ENCODE measurements around the gene CERS3.

Gene CERS3

DNA sequence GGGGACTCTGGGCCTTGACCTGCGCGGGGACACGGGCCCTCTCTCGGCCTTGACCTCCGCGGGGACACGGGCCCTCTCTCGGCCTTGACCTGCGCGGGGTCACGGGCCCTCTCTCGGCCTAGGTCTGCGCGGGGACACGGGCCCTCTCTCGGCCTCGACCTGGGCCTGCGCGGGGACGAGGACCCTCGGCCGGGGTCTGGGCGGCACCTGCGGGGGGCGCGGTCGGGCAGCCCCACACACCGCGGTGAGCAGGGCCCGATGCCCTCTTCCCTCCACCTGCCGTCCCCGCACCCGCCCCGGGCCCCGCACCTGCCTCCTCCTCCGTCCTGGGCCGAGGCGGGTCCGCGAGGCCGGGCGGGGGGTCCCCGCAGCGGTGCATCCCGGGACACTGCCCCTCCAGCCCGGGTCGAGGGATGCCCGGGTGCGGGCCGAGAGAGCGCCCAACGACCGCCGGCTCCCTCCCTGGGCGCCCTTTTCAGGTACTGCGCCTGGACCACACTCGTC, 15.6 kb upstream of the CERS3 start:
- Histone ChIP-seq H3K4me1 (ENCODE audit: insufficient read depth, low read length, poor library complexity, severe bottlenecking) (no peaks in the 10 kb centered on the region), H3K9me3 (ENCODE audit: insufficient read depth, low read depth, low read length) (no peaks in the 10 kb centered on the region), H4K20me1 (ENCODE audit: insufficient read depth, low read length, poor library complexity, severe bottlenecking) (no peaks in the 10 kb centered on the region), H3K79me2 (ENCODE audit: insufficient read depth, low read length) (no peaks in the 10 kb centered on the region), H3K27me3 (ENCODE audit: insufficient read depth, low read length, poor library complexity, severe bottlenecking) (no peaks in the 10 kb centered on the region), H2AFZ (ENCODE audit: low read length) (no peak overlapping the region), H3K4me3 (ENCODE audit: low read length, poor library complexity, severe bottlenecking) (no peak overlapping the region), H3K36me3 (ENCODE audit: insufficient read depth, low read length) (no peaks in the 10 kb centered on the region), H3K4me2 (ENCODE audit: low read depth, low read length, poor library complexity, severe bottlenecking) (no peak overlapping the region), H3K9ac (ENCODE audit: low read depth, low read length, poor library complexity, severe bottlenecking) (no peak overlapping the region), H3K9me2 (replicated peaks; ENCODE audit: low read depth, low read length) (no peaks in the 10 kb centered on the region), H3F3A (ENCODE audit: low read depth) (no peaks in the 10 kb centered on the region)
- TF ChIP-seq, protein P1, sequence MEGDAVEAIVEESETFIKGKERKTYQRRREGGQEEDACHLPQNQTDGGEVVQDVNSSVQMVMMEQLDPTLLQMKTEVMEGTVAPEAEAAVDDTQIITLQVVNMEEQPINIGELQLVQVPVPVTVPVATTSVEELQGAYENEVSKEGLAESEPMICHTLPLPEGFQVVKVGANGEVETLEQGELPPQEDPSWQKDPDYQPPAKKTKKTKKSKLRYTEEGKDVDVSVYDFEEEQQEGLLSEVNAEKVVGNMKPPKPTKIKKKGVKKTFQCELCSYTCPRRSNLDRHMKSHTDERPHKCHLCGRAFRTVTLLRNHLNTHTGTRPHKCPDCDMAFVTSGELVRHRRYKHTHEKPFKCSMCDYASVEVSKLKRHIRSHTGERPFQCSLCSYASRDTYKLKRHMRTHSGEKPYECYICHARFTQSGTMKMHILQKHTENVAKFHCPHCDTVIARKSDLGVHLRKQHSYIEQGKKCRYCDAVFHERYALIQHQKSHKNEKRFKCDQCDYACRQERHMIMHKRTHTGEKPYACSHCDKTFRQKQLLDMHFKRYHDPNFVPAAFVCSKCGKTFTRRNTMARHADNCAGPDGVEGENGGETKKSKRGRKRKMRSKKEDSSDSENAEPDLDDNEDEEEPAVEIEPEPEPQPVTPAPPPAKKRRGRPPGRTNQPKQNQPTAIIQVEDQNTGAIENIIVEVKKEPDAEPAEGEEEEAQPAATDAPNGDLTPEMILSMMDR (conservative IDR thresholded peaks at IDR 0.05; ENCODE audit: low read length), result no peak
- TF ChIP-seq EZH2phosphoT487 (IDR thresholded peaks at IDR 0.05; ENCODE audit: borderline replicate concordance), result no peak

DNA sequence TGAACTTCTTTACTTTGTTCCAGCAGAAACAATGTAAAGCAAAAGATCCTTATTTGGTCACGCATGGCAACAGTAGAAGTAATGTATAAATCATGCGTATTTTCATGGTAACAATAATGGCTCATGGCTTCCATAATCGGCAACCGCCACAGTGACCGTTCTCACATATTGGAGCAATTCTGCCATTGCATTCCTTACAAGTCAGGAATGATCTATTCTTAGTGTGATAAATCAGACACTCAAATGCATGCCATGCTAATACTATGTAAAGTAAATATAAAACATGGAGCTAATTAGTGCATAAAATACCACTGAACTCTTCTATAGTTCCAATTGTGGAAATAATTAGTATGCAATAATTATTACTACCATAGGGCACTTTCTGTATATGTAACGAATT, 13.5 kb upstream of the CERS3 start:
- H3K36me3 ChIP-seq (ENCODE audit: insufficient read depth, low read length), result no peaks in the 10 kb centered on the region
- no peaks in the 10 kb centered on the region for H3K9me3 ChIP-seq (ENCODE audit: insufficient read depth, low read depth, low read length)
- TF ChIP-seq, protein P1 (conservative IDR thresholded peaks at IDR 0.05; ENCODE audit: low read length), result no peak
- no peak for TF ChIP-seq EZH2phosphoT487 (IDR thresholded peaks at IDR 0.05; ENCODE audit: borderline replicate concordance)
- H3F3A ChIP-seq (ENCODE audit: low read depth), result no peaks in the 10 kb centered on the region
- H2AFZ ChIP-seq (ENCODE audit: low read length), result no peak overlapping the region
- H3K27me3 ChIP-seq (ENCODE audit: insufficient read depth, low read length, poor library complexity, severe bottlenecking), result no peaks in the 10 kb centered on the region
- H3K4me1 ChIP-seq (ENCODE audit: insufficient read depth, low read length, poor library complexity, severe bottlenecking), result no peaks in the 10 kb centered on the region
- no peak overlapping the region for H3K4me3 ChIP-seq (ENCODE audit: low read length, poor library complexity, severe bottlenecking)
- H3K9me2 ChIP-seq (replicated peaks; ENCODE audit: low read depth, low read length), result no peaks in the 10 kb centered on the region
- no peaks in the 10 kb centered on the region for H3K79me2 ChIP-seq (ENCODE audit: insufficient read depth, low read length)
- H3K4me2 ChIP-seq (ENCODE audit: low read depth, low read length, poor library complexity, severe bottlenecking), result no peak overlapping the region
- no peak overlapping the region for H3K9ac ChIP-seq (ENCODE audit: low read depth, low read length, poor library complexity, severe bottlenecking)
- no peaks in the 10 kb centered on the region for H4K20me1 ChIP-seq (ENCODE audit: insufficient read depth, low read length, poor library complexity, severe bottlenecking)

DNA sequence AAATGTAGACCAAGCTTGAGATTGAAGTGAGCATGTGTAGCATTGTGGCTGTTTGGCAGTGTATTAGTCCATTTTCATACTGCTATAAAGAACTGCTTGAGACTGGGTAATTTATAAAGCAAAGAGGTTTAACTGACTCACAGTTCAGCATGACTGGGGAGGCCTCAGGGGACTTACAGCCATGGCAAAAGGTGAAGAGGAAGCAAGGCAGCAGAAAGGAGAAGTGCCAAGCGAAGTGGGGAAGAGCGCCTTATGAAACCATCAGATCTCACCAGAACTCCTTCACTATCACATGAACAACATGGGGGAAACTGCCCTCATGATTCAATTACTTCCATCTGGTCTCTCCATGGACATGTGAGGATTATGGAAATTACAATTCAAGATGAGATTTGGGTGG, 8.6 kb upstream of the CERS3 start:
- TF ChIP-seq, protein P1 (conservative IDR thresholded peaks at IDR 0.05; ENCODE audit: low read length), result no peak
- TF ChIP-seq EZH2phosphoT487 (IDR thresholded peaks at IDR 0.05; ENCODE audit: borderline replicate concordance), result no peak
- no peak overlapping the region for H3K9ac ChIP-seq (ENCODE audit: low read depth, low read length, poor library complexity, severe bottlenecking)
- peaks cover 2% of the 10 kb centered on the region for H3K4me1 ChIP-seq (ENCODE audit: insufficient read depth, low read length, poor library complexity, severe bottlenecking)
- H3K79me2 ChIP-seq (ENCODE audit: insufficient read depth, low read length), result no peaks in the 10 kb centered on the region
- H2AFZ ChIP-seq (ENCODE audit: low read length), result no peak overlapping the region
- H3K9me3 ChIP-seq (ENCODE audit: insufficient read depth, low read depth, low read length), result no peaks in the 10 kb centered on the region
- no peaks in the 10 kb centered on the region for H3F3A ChIP-seq (ENCODE audit: low read depth)
- H3K4me3 ChIP-seq (ENCODE audit: low read length, poor library complexity, severe bottlenecking), result no peak overlapping the region
- no peaks in the 10 kb centered on the region for H3K27me3 ChIP-seq (ENCODE audit: insufficient read depth, low read length, poor library complexity, severe bottlenecking)
- H4K20me1 ChIP-seq (ENCODE audit: insufficient read depth, low read length, poor library complexity, severe bottlenecking), result no peaks in the 10 kb centered on the region
- H3K36me3 ChIP-seq (ENCODE audit: insufficient read depth, low read length), result no peaks in the 10 kb centered on the region
- H3K9me2 ChIP-seq (replicated peaks; ENCODE audit: low read depth, low read length), result no peaks in the 10 kb centered on the region
- H3K4me2 ChIP-seq (ENCODE audit: low read depth, low read length, poor library complexity, severe bottlenecking), result no peak overlapping the region
